Stimulated activated memory B cell treated with anti-CD40 and anti-IgM and Interleukin-4, amounts not matched to agents 10 μg/mL and 1 μg/mL and 100 μg/mL, for 72 hours (primary cell): ENCODE measurements around the gene HECTD4.
A peak's percentile ranks its signal among the peaks of the same experiment; 100 is the strongest.
"Not testable (repeated sequence)": the region's sequence is repeated elsewhere in the genome, so short reads cannot be mapped to it uniquely, and the experiment has no call there.

Experiments
- ATAC-seq: fragments of 150-1000 bp; cut with Tn5 transposase; 2 replicates; pipeline ENCODE4 v1.10.0; 2021
- H3K27ac Mint-ChIP-seq: one replicate; pipeline ENCODE4 v1.8.0; 2022; ENCODE audit warnings: mild to moderate bottlenecking, mixed read lengths
- H3K27me3 Mint-ChIP-seq: one replicate; pipeline ENCODE4 v1.8.0; 2022; ENCODE audit warnings: mixed read lengths
- H3K36me3 Mint-ChIP-seq: one replicate; pipeline ENCODE4 v1.8.0; 2022; ENCODE audit warnings: mixed read lengths
- H3K4me1 Mint-ChIP-seq: one replicate; pipeline ENCODE4 v1.8.0; 2022; ENCODE audit warnings: mixed read lengths
- H3K4me3 Mint-ChIP-seq: one replicate; pipeline ENCODE4 v1.8.0; 2022; ENCODE audit warnings: mild to moderate bottlenecking, moderate library complexity, mixed read lengths
- H3K9me3 Mint-ChIP-seq: one replicate; pipeline ENCODE4 v1.8.0; 2022; ENCODE audit warnings: mixed read lengths

HECTD4 gene

GRCh38 chr12:112381883-112382796 is at the start of gene HECTD4:
Gene HECTD4, minus strand, starts transcription at chr12:112382431. Its CDS starts 303 bp downstream, at chr12:112382128.
- peaks cover 28% of the 10 kb centered on the region for H3K4me1 Mint-ChIP-seq
- H3K27ac Mint-ChIP-seq, result peak within 1 kb of the TSS; percentile 75

GRCh38 chr12:112431965-112432364 is 49.7 kb upstream of the HECTD4 start:
- ATAC-seq, result no peak
- no peak overlapping the region for H3K27ac Mint-ChIP-seq

More at GRCh38 chr12:112381883-112382796, at the start of gene HECTD4:
- Mint-ChIP-seq H3K27me3 (no peaks in the 10 kb centered on the region), H3K9me3 (no peaks in the 10 kb centered on the region), H3K36me3 (no peaks in the 10 kb centered on the region), H3K4me3 (peak within 1 kb of the TSS; percentile 90)
- peak; percentile 98 for ATAC-seq

GRCh38 chr12:112430929-112431328 is 48.7 kb upstream of the HECTD4 start:
- Mint-ChIP-seq H3K27ac (no peak overlapping the region), H3K4me1 (peaks cover 21% of the 10 kb centered on the region), H3K27me3 (no peaks in the 10 kb centered on the region), H3K36me3 (peaks cover 24% of the 10 kb centered on the region), H3K4me3 (no peak overlapping the region), H3K9me3 (no peaks in the 10 kb centered on the region)
- ATAC-seq, result no peak

More at GRCh38 chr12:112431965-112432364, 49.7 kb upstream of the HECTD4 start:
- H3K9me3 Mint-ChIP-seq, result no peaks in the 10 kb centered on the region
- H3K36me3 Mint-ChIP-seq, result peaks cover 24% of the 10 kb centered on the region
- H3K4me3 Mint-ChIP-seq, result no peak overlapping the region
- H3K4me1 Mint-ChIP-seq, result peaks cover 21% of the 10 kb centered on the region
- no peaks in the 10 kb centered on the region for H3K27me3 Mint-ChIP-seq

- no peaks in the 10 kb centered on the region for H3K27me3 Mint-ChIP-seq
- H3K27ac Mint-ChIP-seq, result no peak overlapping the region
- no peak for ATAC-seq
- H3K36me3 Mint-ChIP-seq, result peaks cover 19% of the 10 kb centered on the region
- H3K4me1 Mint-ChIP-seq, result peaks cover 40% of the 10 kb centered on the region
- no peak overlapping the region for H3K4me3 Mint-ChIP-seq
- no peaks in the 10 kb centered on the region for H3K9me3 Mint-ChIP-seq
Observed at GRCh38 chr12:112427760-112428159, 45.5 kb upstream of the HECTD4 start.

GRCh38 chr12:112425582-112426382 is 43.6 kb upstream of the HECTD4 start:
- peaks cover 44% of the 10 kb centered on the region for H3K4me1 Mint-ChIP-seq
- H3K4me3 Mint-ChIP-seq, result no peak overlapping the region
- H3K36me3 Mint-ChIP-seq, result peaks cover 7% of the 10 kb centered on the region
- no peaks in the 10 kb centered on the region for H3K27me3 Mint-ChIP-seq
- no peak overlapping the region for H3K27ac Mint-ChIP-seq
- no peak for ATAC-seq
- H3K9me3 Mint-ChIP-seq, result no peaks in the 10 kb centered on the region

- ATAC-seq, result no peak
- no peaks in the 10 kb centered on the region for H3K9me3 Mint-ChIP-seq
- H3K27ac Mint-ChIP-seq, result no peak overlapping the region
- H3K27me3 Mint-ChIP-seq, result no peaks in the 10 kb centered on the region
- no peak overlapping the region for H3K4me3 Mint-ChIP-seq
- peaks cover 7% of the 10 kb centered on the region for H3K36me3 Mint-ChIP-seq
- H3K4me1 Mint-ChIP-seq, result peaks cover 56% of the 10 kb centered on the region
Observed at GRCh38 chr12:112424126-112424525, 41.9 kb upstream of the HECTD4 start.

- Mint-ChIP-seq H3K9me3 (no peaks in the 10 kb centered on the region), H3K4me1 (peaks cover 49% of the 10 kb centered on the region), H3K27ac (no peak overlapping the region), H3K4me3 (no peak overlapping the region), H3K36me3 (no peaks in the 10 kb centered on the region), H3K27me3 (no peaks in the 10 kb centered on the region)
- ATAC-seq, result no peak
Observed at GRCh38 chr12:112422531-112422930, 40.3 kb upstream of the HECTD4 start.

GRCh38 chr12:112421363-112421762 is 39.1 kb upstream of the HECTD4 start:
- Mint-ChIP-seq H3K36me3 (no peaks in the 10 kb centered on the region), H3K27me3 (no peaks in the 10 kb centered on the region), H3K4me3 (no peak overlapping the region), H3K9me3 (no peaks in the 10 kb centered on the region), H3K27ac (no peak overlapping the region), H3K4me1 (peaks cover 49% of the 10 kb centered on the region)
- ATAC-seq, result no peak

GRCh38 chr12:112420740-112421139 is 38.5 kb upstream of the HECTD4 start:
- H3K27ac Mint-ChIP-seq, result no peak overlapping the region
- no peaks in the 10 kb centered on the region for H3K36me3 Mint-ChIP-seq
- no peak for ATAC-seq
- H3K27me3 Mint-ChIP-seq, result no peaks in the 10 kb centered on the region
- H3K9me3 Mint-ChIP-seq, result no peaks in the 10 kb centered on the region
- peaks cover 49% of the 10 kb centered on the region for H3K4me1 Mint-ChIP-seq
- H3K4me3 Mint-ChIP-seq, result peak overlapping the region; percentile 90

GRCh38 chr12:112419297-112420133 is 37.3 kb upstream of the HECTD4 start:
- H3K27me3 Mint-ChIP-seq, result no peaks in the 10 kb centered on the region
- H3K9me3 Mint-ChIP-seq, result no peaks in the 10 kb centered on the region
- no peaks in the 10 kb centered on the region for H3K36me3 Mint-ChIP-seq
- ATAC-seq, result no peak
- H3K4me1 Mint-ChIP-seq, result peaks cover 44% of the 10 kb centered on the region
- peak overlapping the region; percentile 90 for H3K4me3 Mint-ChIP-seq
- H3K27ac Mint-ChIP-seq, result peak overlapping the region; percentile 98

- no peaks in the 10 kb centered on the region for H3K9me3 Mint-ChIP-seq
Observed at GRCh38 chr12:112418608-112419296, 36.5 kb upstream of the HECTD4 start, which contains the start of gene PTPN11. Gene PTPN11, plus strand, starts transcription at chr12:112418947. Its CDS starts 165 bp downstream, at chr12:112419112.

GRCh38 chr12:112418273-112418607 is 36.0 kb upstream of the HECTD4 start:
- Mint-ChIP-seq H3K36me3 (no peaks in the 10 kb centered on the region), H3K27me3 (no peaks in the 10 kb centered on the region), H3K9me3 (no peaks in the 10 kb centered on the region), H3K4me3 (peak overlapping the region; percentile 95), H3K27ac (peak overlapping the region; percentile 98), H3K4me1 (peaks cover 35% of the 10 kb centered on the region)
- no peak for ATAC-seq

More at GRCh38 chr12:112418608-112419296, 36.5 kb upstream of the HECTD4 start, which contains the start of gene PTPN11:
- H3K4me3 Mint-ChIP-seq, result peak within 1 kb of the TSS; percentile 95
- H3K27me3 Mint-ChIP-seq, result no peaks in the 10 kb centered on the region
- peaks cover 36% of the 10 kb centered on the region for H3K4me1 Mint-ChIP-seq
- H3K36me3 Mint-ChIP-seq, result no peaks in the 10 kb centered on the region
- peak within 1 kb of the TSS; percentile 98 for H3K27ac Mint-ChIP-seq
- ATAC-seq, result peak; percentile 91

- peaks cover 14% of the 10 kb centered on the region for H3K4me1 Mint-ChIP-seq
- not testable (repeated sequence) for H3K9me3 Mint-ChIP-seq, ATAC-seq, H3K4me3 Mint-ChIP-seq, H3K27me3 Mint-ChIP-seq, H3K27ac Mint-ChIP-seq, H3K36me3 Mint-ChIP-seq
Observed at GRCh38 chr12:112415457-112415856, 33.2 kb upstream of the HECTD4 start.
